Gastrocnemius medialis (tissue), 4 donors: ENCODE data around the gene ASTN2. TPM values are rescaled to one million over a fixed set of nuclear protein-coding genes. Genes with fewer than 3 reads are reported as not detected.

Source experiments
- ATAC-seq, 2 donors: fragments of 150-250 bp; one replicate each; pipeline ENCODE4 v1.9.1; 2016
- DNase-seq, 2 donors: peaks; one replicate each; pipeline ENCODE4 v3.0.0-alpha.2; 2019
- H3K27ac ChIP-seq, 4 donors: fragments of 200-600 bp; sonication (generic); 1 replicate in 1 of 4; 2 replicates in 3 of 4; pipeline ENCODE4 v1.5.1; 2016 to 2018; ENCODE audit warnings: mild to moderate bottlenecking in 2 of 4, moderate library complexity in 1 of 4
- H3K27me3 ChIP-seq, 3 donors: fragments of 200-600 bp; sonication (generic) in 2 of 3; 1 replicate in 1 of 3; 2 replicates in 2 of 3; pipeline versions ENCODE4 v1.5.1 to v1.6.0; 2016 to 2019; ENCODE audit warnings: mild to moderate bottlenecking in 1 of 3, moderate library complexity in 1 of 3
- H3K36me3 ChIP-seq, 2 donors: fragments of 200-600 bp; sonication (generic) in 1 of 2; one replicate each; pipeline ENCODE4 v1.5.1; 2017 to 2018
- H3K4me1 ChIP-seq, 2 donors: fragments of 200-600 bp; sonication (generic) in 1 of 2; one replicate each; pipeline ENCODE4 v1.5.1; 2016 to 2017; ENCODE audit warnings: mild to moderate bottlenecking in 2 of 2
- H3K4me3 ChIP-seq, 4 donors: fragments of 200-600 bp; sonication (generic) in 3 of 4; 1 replicate in 1 of 4; 2 replicates in 3 of 4; pipeline ENCODE4 v1.5.1; 2016 to 2019; ENCODE audit warnings: mild to moderate bottlenecking in 2 of 4
- H3K9me3 ChIP-seq, 3 donors: fragments of 200-600 bp; sonication (generic) in 2 of 3; 1 replicate in 1 of 3; 2 replicates in 2 of 3; pipeline ENCODE4 v1.5.1; 2016 to 2019
- POLR2A ChIP-seq, 2 donors: fragments of 450-650 bp; IDR thresholded peaks; one replicate each; pipeline ENCODE4 v1.6.1; 2017; ENCODE audit warnings: antibody characterized with exemption in 2 of 2, mild to moderate bottlenecking in 2 of 2, moderate library complexity in 2 of 2
- in situ Hi-C, 4 donors: fragments of 200-750 bp; cut with MboI; loops; one replicate each; pipeline versions ENCODE4 v1.15.0 to v1.8.0; 2017; ENCODE audit warnings: low sequenced_read_pairs in 4 of 4
- intact Hi-C: fragments of 100-400 bp; cut with DNase I; formaldehyde crosslinking; loops from one replicate; pipeline ENCODE4 v1.15.1; 2023; ENCODE audit warnings: low total_unique reads
- total RNA-seq, 4 donors: library from RNA; depleted of rRNA; stranded (reverse); fragments of >200 nt; gene quantifications; one replicate each; pipeline versions ENCODE4 v1.1.0 to v1.2.3, GENCODE V29; 2016
- TF ChIP-seq, protein P1 (sequence below), 5 experiments: fragments of 450-650 bp in 3 of 5; fragments of 200-600 bp in 2 of 5; sonication (generic) in 2 of 5; IDR thresholded peaks in 4 of 5; conservative IDR thresholded peaks in 1 of 5; 1 replicate in 4 of 5; 2 replicates in 1 of 5; pipeline ENCODE4 v1.5.1; 2016 to 2019; ENCODE audit warnings: antibody characterized with exemption in 5 of 5, mild to moderate bottlenecking in 3 of 5, moderate library complexity in 3 of 5

ASTN2 gene
- total RNA-seq, 4 donors from 2014 or later = 2.5 to 4.6 (median 3.7) TPM

DNA sequence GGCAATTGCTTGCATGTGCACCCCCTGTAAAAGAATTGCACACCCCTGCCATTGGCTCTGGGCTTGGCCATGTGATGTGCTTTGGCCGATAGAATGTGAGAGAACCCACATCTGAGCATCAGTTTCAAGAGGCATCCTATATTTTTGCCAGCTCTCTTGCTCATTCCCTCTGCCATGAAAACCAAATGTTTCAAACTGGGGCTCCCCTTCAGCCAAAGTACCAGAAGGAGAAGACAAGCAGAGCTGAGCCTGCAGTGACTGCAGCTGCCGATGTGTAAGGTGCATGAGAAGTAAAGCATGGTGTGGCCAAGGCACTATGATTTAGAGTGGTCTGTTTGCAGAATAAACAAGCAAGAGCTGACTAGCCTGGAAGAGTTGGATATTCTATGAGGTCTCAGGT, 132.3 kb downstream of the ASTN2 start:
- in situ Hi-C loops (loop anchor here in 1 of 4 donors (25.0 kb wide), 1 partner anchor 95 kb away; no protein-coding TSS in a partner anchor), intact Hi-C loops (no loop called here)
- Histone ChIP-seq H3K9me3 (no peaks in the 10 kb centered on the region), H3K4me1 (no peaks in the 10 kb centered on the region), H3K36me3 (no peaks in the 10 kb centered on the region), H3K27ac (no peak overlapping the region), H3K4me3 (no peak overlapping the region), H3K27me3 (no peaks in the 10 kb centered on the region)
- DNase-seq (no peak), ATAC-seq (no peak)
- TF ChIP-seq, protein P1, sequence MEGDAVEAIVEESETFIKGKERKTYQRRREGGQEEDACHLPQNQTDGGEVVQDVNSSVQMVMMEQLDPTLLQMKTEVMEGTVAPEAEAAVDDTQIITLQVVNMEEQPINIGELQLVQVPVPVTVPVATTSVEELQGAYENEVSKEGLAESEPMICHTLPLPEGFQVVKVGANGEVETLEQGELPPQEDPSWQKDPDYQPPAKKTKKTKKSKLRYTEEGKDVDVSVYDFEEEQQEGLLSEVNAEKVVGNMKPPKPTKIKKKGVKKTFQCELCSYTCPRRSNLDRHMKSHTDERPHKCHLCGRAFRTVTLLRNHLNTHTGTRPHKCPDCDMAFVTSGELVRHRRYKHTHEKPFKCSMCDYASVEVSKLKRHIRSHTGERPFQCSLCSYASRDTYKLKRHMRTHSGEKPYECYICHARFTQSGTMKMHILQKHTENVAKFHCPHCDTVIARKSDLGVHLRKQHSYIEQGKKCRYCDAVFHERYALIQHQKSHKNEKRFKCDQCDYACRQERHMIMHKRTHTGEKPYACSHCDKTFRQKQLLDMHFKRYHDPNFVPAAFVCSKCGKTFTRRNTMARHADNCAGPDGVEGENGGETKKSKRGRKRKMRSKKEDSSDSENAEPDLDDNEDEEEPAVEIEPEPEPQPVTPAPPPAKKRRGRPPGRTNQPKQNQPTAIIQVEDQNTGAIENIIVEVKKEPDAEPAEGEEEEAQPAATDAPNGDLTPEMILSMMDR (IDR thresholded peaks at IDR 0.05 in 4 of 5, conservative IDR thresholded peaks at IDR 0.05 in 1 of 5) = no peak
- TF ChIP-seq POLR2A (IDR thresholded peaks at IDR 0.05) = no peak

GRCh38 chr9:117278471-117279035, 136.3 kb downstream of the ASTN2 start:
- H3K27ac ChIP-seq = no peak overlapping the region
- in situ Hi-C loops (loop anchor here in 1 of 4 donors (25.0 kb wide), 1 partner anchor 91 kb away; no protein-coding TSS in a partner anchor), intact Hi-C loops (no loop called here)
- no peak for TF ChIP-seq POLR2A (IDR thresholded peaks at IDR 0.05)
- TF ChIP-seq, protein P1 (IDR thresholded peaks at IDR 0.05 in 4 of 5, conservative IDR thresholded peaks at IDR 0.05 in 1 of 5) = no peak
- no peak for DNase-seq
- H3K9me3 ChIP-seq = no peaks in the 10 kb centered on the region
- H3K4me3 ChIP-seq = no peak overlapping the region
- no peaks in the 10 kb centered on the region for H3K36me3 ChIP-seq
- H3K4me1 ChIP-seq = no peaks in the 10 kb centered on the region
- no peaks in the 10 kb centered on the region for H3K27me3 ChIP-seq
- no peak for ATAC-seq

DNA sequence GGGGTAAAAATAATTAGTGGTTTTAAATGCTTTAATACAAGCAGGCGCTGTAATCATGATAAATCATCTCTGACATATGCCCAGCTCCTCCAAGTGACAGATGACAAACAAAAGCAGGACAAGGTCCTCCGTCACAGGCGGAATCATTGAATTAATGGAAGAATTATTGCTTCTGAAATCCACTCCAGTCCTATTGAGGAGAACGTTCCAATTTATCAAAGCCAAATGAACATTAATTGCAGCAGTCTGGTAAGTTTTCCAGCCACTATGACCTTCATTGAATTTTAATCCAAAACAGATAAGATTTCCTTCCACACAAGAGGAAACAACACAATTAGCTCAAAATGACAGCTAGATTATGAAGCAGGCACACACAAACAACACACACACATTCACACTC, 136.8 kb downstream of the ASTN2 start:
- intact Hi-C loops (no loop called here), in situ Hi-C loops (loop anchor here in 1 of 4 donors (25.0 kb wide), 1 partner anchor 91 kb away; no protein-coding TSS in a partner anchor)
- Histone ChIP-seq H3K27me3 (no peaks in the 10 kb centered on the region), H3K9me3 (no peaks in the 10 kb centered on the region), H3K4me1 (no peaks in the 10 kb centered on the region), H3K4me3 (no peak overlapping the region), H3K27ac (no peak overlapping the region), H3K36me3 (no peaks in the 10 kb centered on the region)
- TF ChIP-seq, protein P1 (IDR thresholded peaks at IDR 0.05 in 4 of 5, conservative IDR thresholded peaks at IDR 0.05 in 1 of 5) = no peak
- no peak for TF ChIP-seq POLR2A (IDR thresholded peaks at IDR 0.05)
- no peak for DNase-seq
- ATAC-seq = no peak

DNA sequence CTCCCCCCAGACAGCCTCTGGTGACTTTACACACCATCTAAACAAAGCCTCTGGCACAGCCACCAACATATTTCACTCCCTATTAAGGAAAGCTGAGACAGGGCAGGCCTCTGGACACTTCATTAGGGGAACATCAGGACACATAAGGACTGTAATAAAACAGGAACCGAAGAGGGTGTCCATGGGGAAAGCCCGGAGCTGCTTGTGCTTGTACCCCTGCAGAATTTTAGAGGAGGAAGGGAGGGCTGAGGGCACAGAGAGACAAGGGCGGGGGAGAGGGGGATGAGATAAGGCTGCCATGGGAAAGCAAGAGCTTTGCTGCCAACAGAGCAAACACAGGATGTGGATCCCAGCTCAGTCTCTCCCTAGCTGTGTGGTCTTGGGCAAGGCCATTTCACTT, 138.4 kb downstream of the ASTN2 start:
- TF ChIP-seq POLR2A (IDR thresholded peaks at IDR 0.05) = no peak
- TF ChIP-seq, protein P1 (IDR thresholded peaks at IDR 0.05 in 4 of 5, conservative IDR thresholded peaks at IDR 0.05 in 1 of 5) = no peak
- no peaks in the 10 kb centered on the region for H3K9me3 ChIP-seq
- no peak overlapping the region for H3K4me3 ChIP-seq
- no peaks in the 10 kb centered on the region for H3K4me1 ChIP-seq
- no peak for DNase-seq
- intact Hi-C loops = no loop called here
- no peaks in the 10 kb centered on the region for H3K36me3 ChIP-seq
- no peak for ATAC-seq
- H3K27ac ChIP-seq = no peak overlapping the region
- H3K27me3 ChIP-seq = no peaks in the 10 kb centered on the region
- in situ Hi-C loops = loop anchor here in 1 of 4 donors (25.0 kb wide), 1 partner anchor 89 kb away; no protein-coding TSS in a partner anchor

DNA sequence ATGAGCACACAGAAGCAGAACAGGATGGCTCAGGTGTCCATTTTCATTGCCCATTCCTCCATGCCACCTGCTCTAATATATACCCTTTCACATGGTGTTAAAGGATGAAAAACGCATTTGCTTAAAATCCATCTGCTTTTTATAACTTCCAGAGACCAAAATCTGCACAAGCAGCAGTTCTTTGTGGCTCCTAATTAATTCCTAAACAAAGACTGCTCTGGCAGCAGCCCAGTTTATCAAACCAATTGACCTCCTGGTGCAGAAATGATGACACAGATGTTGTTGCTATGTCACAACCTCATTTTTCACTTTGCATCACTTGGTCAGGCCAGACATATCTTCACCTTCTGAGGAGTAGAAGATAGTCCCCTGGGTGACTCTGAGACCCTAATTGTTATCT, 141.2 kb downstream of the ASTN2 start:
- no peaks in the 10 kb centered on the region for H3K4me1 ChIP-seq
- H3K4me3 ChIP-seq = no peak overlapping the region
- H3K27me3 ChIP-seq = no peaks in the 10 kb centered on the region
- H3K9me3 ChIP-seq = no peaks in the 10 kb centered on the region
- TF ChIP-seq, protein P1 (IDR thresholded peaks at IDR 0.05 in 4 of 5, conservative IDR thresholded peaks at IDR 0.05 in 1 of 5) = no peak
- no peak for TF ChIP-seq POLR2A (IDR thresholded peaks at IDR 0.05)
- H3K27ac ChIP-seq = no peak overlapping the region
- intact Hi-C loops (no loop called here), in situ Hi-C loops (no loop called here)
- no peaks in the 10 kb centered on the region for H3K36me3 ChIP-seq
- DNase-seq = no peak
- ATAC-seq = no peak
